Measurements from ENCODE around the gene SLC26A6.
A peak's percentile ranks its signal among the peaks of the same experiment; 100 is the strongest.

Gene SLC26A6

GRCh38 chr3:48655063-48655462 lies 19.8 kb upstream of the SLC26A6 start:
- no peak for DNase-seq (ENCODE audit: low read depth in 1 of 2, low spot score in 1 of 2)
- in situ Hi-C loops (cut with HindIII; ENCODE audit: low pct_unique_long_range_greater_than_20kb, low sequenced_read_pairs) = no loop called here
- no peak for TF ChIP-seq JUND (IDR thresholded peaks at IDR 0.05; ENCODE audit: low read depth)

GRCh38 chr3:48652923-48653715 lies 17.9 kb upstream of the SLC26A6 start:
- no peak for TF ChIP-seq JUND (IDR thresholded peaks at IDR 0.05; ENCODE audit: low read depth)
- DNase-seq (ENCODE audit: low read depth in 1 of 2, low spot score in 1 of 2) = no peak
- in situ Hi-C loops (cut with HindIII; ENCODE audit: low pct_unique_long_range_greater_than_20kb, low sequenced_read_pairs) = no loop called here

GRCh38 chr3:48651771-48652170 lies 16.5 kb upstream of the SLC26A6 start:
- in situ Hi-C loops (cut with HindIII; ENCODE audit: low pct_unique_long_range_greater_than_20kb, low sequenced_read_pairs) = no loop called here
- TF ChIP-seq JUND (IDR thresholded peaks at IDR 0.05; ENCODE audit: low read depth) = no peak

GRCh38 chr3:48650723-48651122 lies 15.5 kb upstream of the SLC26A6 start:
- DNase-seq (ENCODE audit: low read depth in 1 of 2, low spot score in 1 of 2) = no peak
- TF ChIP-seq JUND (IDR thresholded peaks at IDR 0.05; ENCODE audit: low read depth) = no peak
- in situ Hi-C loops (cut with HindIII; ENCODE audit: low pct_unique_long_range_greater_than_20kb, low sequenced_read_pairs) = no loop called here

More at GRCh38 chr3:48651771-48652170, 16.5 kb upstream of the SLC26A6 start:
- DNase-seq (ENCODE audit: low read depth in 1 of 2, low spot score in 1 of 2) = no peak

- no peak for TF ChIP-seq JUND (IDR thresholded peaks at IDR 0.05; ENCODE audit: low read depth)
- DNase-seq (ENCODE audit: low read depth in 1 of 2, low spot score in 1 of 2) = no peak
- in situ Hi-C loops (cut with HindIII; ENCODE audit: low pct_unique_long_range_greater_than_20kb, low sequenced_read_pairs) = no loop called here
Observed at GRCh38 chr3:48648188-48648850, 13.1 kb upstream of the SLC26A6 start.

- no peak for TF ChIP-seq JUND (IDR thresholded peaks at IDR 0.05; ENCODE audit: low read depth)
- DNase-seq (ENCODE audit: low read depth in 1 of 2, low spot score in 1 of 2) = no peak
- in situ Hi-C loops (cut with HindIII; ENCODE audit: low pct_unique_long_range_greater_than_20kb, low sequenced_read_pairs) = no loop called here
Observed at GRCh38 chr3:48647714-48648113, 12.5 kb upstream of the SLC26A6 start.

- in situ Hi-C loops (cut with HindIII; ENCODE audit: low pct_unique_long_range_greater_than_20kb, low sequenced_read_pairs) = no loop called here
- DNase-seq (ENCODE audit: low read depth in 1 of 2, low spot score in 1 of 2) = no peak
- no peak for TF ChIP-seq JUND (IDR thresholded peaks at IDR 0.05; ENCODE audit: low read depth)
Observed at GRCh38 chr3:48644898-48645760, 9.9 kb upstream of the SLC26A6 start.

- no peak for DNase-seq (ENCODE audit: low read depth in 1 of 2, low spot score in 1 of 2)
- in situ Hi-C loops (cut with HindIII; ENCODE audit: low pct_unique_long_range_greater_than_20kb, low sequenced_read_pairs) = no loop called here
- TF ChIP-seq JUND (IDR thresholded peaks at IDR 0.05; ENCODE audit: low read depth) = no peak
Observed at GRCh38 chr3:48642605-48643004, 7.3 kb upstream of the SLC26A6 start.

- no peak for TF ChIP-seq JUND (IDR thresholded peaks at IDR 0.05; ENCODE audit: low read depth)
- DNase-seq (ENCODE audit: low read depth in 1 of 2, low spot score in 1 of 2) = no peak
- in situ Hi-C loops (cut with HindIII; ENCODE audit: low pct_unique_long_range_greater_than_20kb, low sequenced_read_pairs) = no loop called here
Observed at GRCh38 chr3:48641396-48641795, 6.1 kb upstream of the SLC26A6 start.

- in situ Hi-C loops (cut with HindIII; ENCODE audit: low pct_unique_long_range_greater_than_20kb, low sequenced_read_pairs) = no loop called here
- TF ChIP-seq JUND (IDR thresholded peaks at IDR 0.05; ENCODE audit: low read depth) = no peak
- peak in 1 of 2 experiments; percentile 19 for DNase-seq (ENCODE audit: low read depth in 1 of 2, low spot score in 1 of 2)
Observed at GRCh38 chr3:48639944-48640606, 4.8 kb upstream of the SLC26A6 start.

GRCh38 chr3:48637305-48637704 lies 2.0 kb upstream of the SLC26A6 start:
- DNase-seq (ENCODE audit: low read depth in 1 of 2, low spot score in 1 of 2) = no peak
- no peak for TF ChIP-seq JUND (IDR thresholded peaks at IDR 0.05; ENCODE audit: low read depth)
- in situ Hi-C loops (cut with HindIII; ENCODE audit: low pct_unique_long_range_greater_than_20kb, low sequenced_read_pairs) = no loop called here

GRCh38 chr3:48636149-48636655 lies 941 bp upstream of the SLC26A6 start:
- in situ Hi-C loops (cut with HindIII; ENCODE audit: low pct_unique_long_range_greater_than_20kb, low sequenced_read_pairs) = no loop called here
- no peak for DNase-seq (ENCODE audit: low read depth in 1 of 2, low spot score in 1 of 2)
- no peak for TF ChIP-seq JUND (IDR thresholded peaks at IDR 0.05; ENCODE audit: low read depth)
